Left colon (tissue), 2 donors: ENCODE results near the gene TRIM2. TPM values are rescaled to one million over a fixed set of nuclear protein-coding genes. Genes with fewer than 3 reads are reported as not detected.

ENCODE experiments used
- ATAC-seq: fragments of 200-7000 bp; cut with Tn5 transposase; one replicate; pipeline ENCODE4 v1.9.1; 2020; ENCODE audit warnings: mild to moderate bottlenecking, moderate library complexity
- DNase-seq, 2 donors: peaks; one replicate each; pipeline ENCODE4 v3.0.0-alpha.2; 2020
- intact Hi-C, 2 donors: fragments of 100-400 bp; cut with DNase I in 1 of 2; cut with micrococcal nuclease in 1 of 2; formaldehyde crosslinking; loops; one replicate each; pipeline versions ENCODE4 v1.11.2 to v1.14.0; 2022; cut with DNase I, micrococcal nuclease
- total RNA-seq, 2 donors: library from RNA; stranded (reverse); fragmentation: NEBNext Ultra II Directional; extraction: Animal tissue kit (Norgen Biotek cat#: 25700); gene quantifications; one replicate each; pipeline ENCODE4 v1.2.1, GENCODE V29; 2021
- donor health status: DM: no; HTN: no; CAD: no.
- donor health status: DM: yes; HTN: yes; CAD: no.

The TRIM2 gene
- total RNA-seq, 2 donors from 2014 or later, result 123 to 145 TPM

DNA sequence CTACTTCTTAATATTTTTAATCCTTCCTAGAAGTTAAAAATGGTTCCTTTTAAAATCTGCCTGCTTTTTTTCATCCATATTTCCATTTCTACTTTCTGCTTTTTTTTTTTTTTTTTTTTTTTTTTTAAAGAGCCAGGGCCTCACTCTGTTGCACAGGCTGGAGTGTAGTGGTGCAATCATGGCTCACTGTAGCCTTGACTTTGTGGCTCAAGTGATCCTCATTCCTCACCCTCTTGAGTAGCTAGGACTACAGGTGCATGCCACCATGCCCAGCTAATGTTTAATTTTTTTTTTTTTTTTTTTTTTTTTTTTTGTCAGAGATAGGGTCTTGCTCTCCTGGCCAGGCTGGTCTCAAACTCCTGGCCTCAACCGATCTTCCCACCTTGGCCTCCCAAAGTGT is 179.9 kb downstream of the TRIM2 start:
- ATAC-seq, result no peak
- intact Hi-C loops, result no loop called here

DNA sequence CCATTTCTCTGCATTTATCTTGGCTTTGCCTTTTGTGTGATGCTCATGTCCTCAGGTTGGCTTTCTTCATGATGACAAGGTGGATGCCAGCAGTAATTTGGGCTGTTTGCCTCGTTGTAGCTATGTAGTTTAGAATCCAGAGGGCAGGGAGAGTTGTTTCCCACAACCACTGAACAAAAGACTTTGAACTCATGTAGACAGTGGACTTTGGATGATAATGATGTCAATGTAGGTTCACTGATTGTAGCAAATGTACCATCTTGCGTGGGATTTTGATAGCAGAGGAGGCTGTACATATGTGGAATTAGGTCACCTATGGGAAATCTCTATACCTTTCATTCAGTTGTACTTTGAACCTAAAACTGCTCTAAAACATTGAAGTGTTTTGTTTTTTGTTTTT is 181.5 kb downstream of the TRIM2 start:
- intact Hi-C loops, result no loop called here
- peak; percentile 35 for ATAC-seq
- no peak for DNase-seq

More for the DNA sequence above, 179.9 kb downstream of the TRIM2 start:
- DNase-seq, result no peak

DNA sequence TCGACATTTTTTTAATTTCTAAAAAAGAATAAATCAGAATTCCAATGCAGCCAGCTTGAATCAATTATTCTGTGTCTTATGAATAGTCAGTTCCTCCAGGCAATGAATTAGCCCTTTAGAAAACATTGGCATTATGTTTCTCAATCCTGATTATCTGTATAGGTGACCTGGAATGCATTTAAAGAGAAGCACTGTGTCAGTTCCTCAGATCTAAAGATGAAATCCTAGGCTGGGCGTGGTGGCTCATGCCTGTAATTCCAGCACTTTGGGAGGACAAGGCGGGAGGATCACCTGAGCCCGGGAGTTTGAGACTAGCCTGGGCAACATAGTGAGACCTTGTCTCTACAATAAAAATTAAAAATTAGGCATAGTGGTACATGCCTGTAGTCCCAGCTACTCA is 183.7 kb downstream of the TRIM2 start:
- ATAC-seq (no peak), DNase-seq (no peak)
- intact Hi-C loops, result no loop called here

Other genes with a start within 250 kb of the TRIM2 start
- gene MND1, start 140.2 kb downstream of the TRIM2 start, total RNA-seq, result 1 to 10 TPM; 1.5 to 2.5 TPM